DND-41 (cell line): Measurements from ENCODE around the gene MRPL42.

Experiments used
- CTCF ChIP-seq: IDR thresholded peaks from 2 replicates; pipeline ENCODE4 v1.5.1; 2012; ENCODE audit warnings: borderline replicate concordance, low read length, moderate library complexity, mild to moderate bottlenecking; ENCODE audit not compliant: poor library complexity, severe bottlenecking; ENCODE audit errors: extremely low read depth
- EZH2 ChIP-seq: IDR thresholded peaks from 3 replicates; pipeline ENCODE4 v1.6.1; 2012; ENCODE audit warnings: borderline replicate concordance, low read depth, mild to moderate bottlenecking, moderate library complexity, low read length, inconsistent platforms; ENCODE audit not compliant: severe bottlenecking

- TF ChIP-seq CTCF (no peak), EZH2 (no peak)
Observed at GRCh38 chr12:93518725-93519124, 51.4 kb downstream of the MRPL42 start.
